Subcutaneous adipose tissue (tissue), 4 donors: Measurements from ENCODE around the gene IQCK. TPM values are rescaled to one million over a fixed set of nuclear protein-coding genes. Genes with fewer than 3 reads are reported as not detected.

Experiments
- CTCF ChIP-seq: fragments of 450-650 bp; IDR thresholded peaks from one replicate; pipeline ENCODE4 v1.5.1; 2016; ENCODE audit warnings: low read depth, mild to moderate bottlenecking, control low read depth, antibody characterized with exemption, moderate library complexity
- total RNA-seq, 4 donors: library from RNA; depleted of rRNA; stranded (reverse); fragments of >200 nt; gene quantifications; one replicate each; pipeline ENCODE4 v1.1.0, GENCODE V29; 2016

The IQCK gene
- total RNA-seq, 4 donors from 2014 or later: 16.7 to 37.0 (median 26.9) TPM

- TF ChIP-seq CTCF: no peak
These were observed 94.9 kb downstream of the IQCK start for GRCh38 chr16:19812986-19813385.

DNA sequence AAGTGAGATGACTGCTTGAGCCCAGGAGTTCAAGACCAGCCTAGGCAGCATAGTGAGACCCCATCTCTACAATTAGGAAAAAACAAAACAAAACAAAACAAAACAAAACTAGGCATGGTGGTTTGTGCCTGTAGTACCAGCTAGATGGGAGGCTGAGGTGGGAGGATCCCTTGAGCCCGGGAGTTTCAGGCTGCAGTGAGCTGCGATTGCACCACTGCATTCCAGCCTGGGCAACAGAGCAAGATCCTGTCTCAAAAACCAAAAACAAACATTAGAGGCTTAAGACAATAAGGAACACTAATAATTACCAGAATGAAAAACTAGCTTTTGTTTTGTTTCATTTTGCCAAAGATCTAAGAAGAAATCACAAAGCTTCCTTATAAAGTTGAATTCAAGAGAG, 97.3 kb downstream of the IQCK start:
- no peak for TF ChIP-seq CTCF

- TF ChIP-seq CTCF: no peak
These were observed 99.1 kb downstream of the IQCK start for GRCh38 chr16:19817122-19817521.

GRCh38 chr16:19817875-19818274, 99.8 kb downstream of the IQCK start:
- TF ChIP-seq CTCF: no peak

GRCh38 chr16:19822533-19822932, 104.5 kb downstream of the IQCK start:
- no peak for TF ChIP-seq CTCF

GRCh38 chr16:19823322-19823721, 105.3 kb downstream of the IQCK start:
- no peak for TF ChIP-seq CTCF

GRCh38 chr16:19824216-19824615, 106.1 kb downstream of the IQCK start:
- TF ChIP-seq CTCF: no peak
